ENCODE measurements around the gene TRIM27. TPM values are rescaled to one million over a fixed set of nuclear protein-coding genes. Genes with fewer than 3 reads are reported as not detected.

Gene TRIM27
- total RNA-seq, 1 donor from 2014 or later, result 75.7 TPM

DNA sequence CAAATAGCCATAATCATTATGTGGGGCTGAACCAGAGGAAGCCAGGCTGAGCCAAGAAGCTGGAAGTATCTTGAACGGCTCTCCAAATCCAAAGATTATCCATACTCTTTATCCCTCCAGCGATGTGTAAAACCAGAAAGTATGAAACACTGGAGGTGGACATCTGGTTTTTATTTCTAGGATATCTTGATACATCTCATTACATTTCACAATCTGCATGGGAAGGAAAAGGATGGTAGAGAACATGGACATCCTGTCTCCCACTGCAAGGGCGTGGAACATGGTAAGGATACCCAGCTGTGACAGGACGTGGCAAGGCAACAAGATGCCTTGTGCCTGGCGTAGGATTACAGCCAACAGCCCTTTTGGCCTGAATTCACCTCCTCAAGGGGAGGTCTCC lies 20.1 kb downstream of the TRIM27 start:
- Mint-ChIP-seq H3K27ac (no peak overlapping the region), H3K4me3 (no peak overlapping the region), H3K4me1 (peaks cover 1% of the 10 kb centered on the region), H3K9me3 (no peaks in the 10 kb centered on the region), H3K27me3 (ENCODE audit: low read depth) (no peaks in the 10 kb centered on the region), H3K36me3 (peaks cover 43% of the 10 kb centered on the region)
- TF ChIP-seq, protein P1, sequence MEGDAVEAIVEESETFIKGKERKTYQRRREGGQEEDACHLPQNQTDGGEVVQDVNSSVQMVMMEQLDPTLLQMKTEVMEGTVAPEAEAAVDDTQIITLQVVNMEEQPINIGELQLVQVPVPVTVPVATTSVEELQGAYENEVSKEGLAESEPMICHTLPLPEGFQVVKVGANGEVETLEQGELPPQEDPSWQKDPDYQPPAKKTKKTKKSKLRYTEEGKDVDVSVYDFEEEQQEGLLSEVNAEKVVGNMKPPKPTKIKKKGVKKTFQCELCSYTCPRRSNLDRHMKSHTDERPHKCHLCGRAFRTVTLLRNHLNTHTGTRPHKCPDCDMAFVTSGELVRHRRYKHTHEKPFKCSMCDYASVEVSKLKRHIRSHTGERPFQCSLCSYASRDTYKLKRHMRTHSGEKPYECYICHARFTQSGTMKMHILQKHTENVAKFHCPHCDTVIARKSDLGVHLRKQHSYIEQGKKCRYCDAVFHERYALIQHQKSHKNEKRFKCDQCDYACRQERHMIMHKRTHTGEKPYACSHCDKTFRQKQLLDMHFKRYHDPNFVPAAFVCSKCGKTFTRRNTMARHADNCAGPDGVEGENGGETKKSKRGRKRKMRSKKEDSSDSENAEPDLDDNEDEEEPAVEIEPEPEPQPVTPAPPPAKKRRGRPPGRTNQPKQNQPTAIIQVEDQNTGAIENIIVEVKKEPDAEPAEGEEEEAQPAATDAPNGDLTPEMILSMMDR (IDR thresholded peaks at IDR 0.05; ENCODE audit: unreplicated experiment), result no peak
- DNase-seq (ENCODE audit: low spot score in 2 of 2, unreplicated experiment in 2 of 2), result no peak

DNA sequence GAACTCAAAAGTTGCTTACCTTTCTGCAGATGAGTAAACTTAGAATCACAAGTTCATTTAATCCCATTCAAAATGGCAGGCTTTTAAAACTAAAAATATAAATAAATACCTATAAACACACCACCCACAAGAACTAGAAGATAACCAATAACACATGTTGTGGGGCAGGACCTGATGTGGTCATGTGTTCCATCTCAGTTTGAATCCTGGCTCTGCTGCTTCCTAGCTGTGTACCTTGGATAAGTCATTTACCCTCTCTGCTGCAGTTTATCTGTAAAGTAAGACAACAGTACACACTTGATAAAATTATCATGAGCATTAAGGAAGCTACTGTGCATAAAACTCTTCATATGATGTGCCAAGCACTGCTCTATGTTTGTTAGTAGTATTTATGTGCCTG lies 22.0 kb downstream of the TRIM27 start:
- Mint-ChIP-seq H3K36me3 (peaks cover 31% of the 10 kb centered on the region), H3K4me1 (peaks cover 6% of the 10 kb centered on the region), H3K9me3 (no peaks in the 10 kb centered on the region), H3K27me3 (ENCODE audit: low read depth) (no peaks in the 10 kb centered on the region), H3K4me3 (no peak overlapping the region), H3K27ac (no peak overlapping the region)
- TF ChIP-seq, protein P1 (IDR thresholded peaks at IDR 0.05; ENCODE audit: unreplicated experiment), result no peak
- DNase-seq (ENCODE audit: low spot score in 2 of 2, unreplicated experiment in 2 of 2), result no peak

DNA sequence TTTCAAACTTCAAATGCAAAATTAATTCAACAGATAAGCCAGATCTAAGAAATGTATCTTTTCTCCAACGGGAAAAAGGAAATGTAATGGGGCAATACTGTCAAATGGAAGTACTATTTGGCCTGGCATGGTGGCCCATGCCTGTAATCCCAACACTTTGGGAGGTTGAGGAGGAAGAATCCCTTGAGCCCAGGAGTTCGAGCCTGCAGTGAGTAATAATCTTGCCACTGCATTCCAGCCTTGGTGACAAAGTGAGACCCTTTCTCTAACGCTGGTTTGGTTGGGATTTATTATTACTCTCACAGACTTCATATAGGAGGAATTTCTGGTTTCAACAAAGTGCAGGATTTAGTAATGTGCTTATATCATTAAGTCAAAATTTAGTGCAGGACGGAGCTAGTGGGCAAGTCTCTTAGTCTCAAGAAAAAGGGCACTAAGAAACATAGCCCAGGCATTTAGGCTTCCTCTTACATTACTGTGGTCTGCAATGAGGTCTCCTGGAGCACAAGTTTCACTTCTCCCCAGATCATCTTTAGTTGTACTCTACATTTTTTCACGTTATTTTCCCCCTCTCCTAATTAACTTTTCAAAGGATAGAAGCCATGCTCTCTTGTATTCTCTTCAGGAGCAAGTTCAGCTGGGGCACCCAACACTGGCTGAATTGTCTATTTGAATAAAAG lies 23.1 kb downstream of the TRIM27 start:
- Mint-ChIP-seq H3K27me3 (ENCODE audit: low read depth) (peaks cover 3% of the 10 kb centered on the region), H3K36me3 (peaks cover 24% of the 10 kb centered on the region), H3K9me3 (no peaks in the 10 kb centered on the region), H3K27ac (peak overlapping the region; percentile 3), H3K4me3 (no peak overlapping the region), H3K4me1 (peaks cover 6% of the 10 kb centered on the region)
- TF ChIP-seq, protein P1 (IDR thresholded peaks at IDR 0.05; ENCODE audit: unreplicated experiment), result no peak
- no peak for DNase-seq (ENCODE audit: low spot score in 2 of 2, unreplicated experiment in 2 of 2)

DNA sequence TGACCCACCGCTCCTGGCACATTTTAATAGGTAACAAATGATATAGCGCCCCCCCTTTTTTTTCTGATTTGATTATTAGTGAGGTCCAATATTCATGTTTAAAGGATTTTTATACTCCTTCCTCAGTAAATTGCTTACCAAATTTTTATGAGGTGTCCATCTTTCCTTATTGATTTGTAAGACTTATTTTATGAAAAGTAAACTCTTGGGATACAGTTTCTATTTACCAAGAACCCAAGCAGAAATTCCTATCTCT lies 25.1 kb downstream of the TRIM27 start:
- peak overlapping the region; percentile 34 for H3K27ac Mint-ChIP-seq
- peaks cover 9% of the 10 kb centered on the region for H3K4me1 Mint-ChIP-seq
- H3K9me3 Mint-ChIP-seq, result no peaks in the 10 kb centered on the region
- TF ChIP-seq, protein P1 (IDR thresholded peaks at IDR 0.05; ENCODE audit: unreplicated experiment), result no peak
- peaks cover 3% of the 10 kb centered on the region for H3K27me3 Mint-ChIP-seq (ENCODE audit: low read depth)
- peak overlapping the region; percentile 68 for H3K4me3 Mint-ChIP-seq
- DNase-seq (ENCODE audit: low spot score in 2 of 2, unreplicated experiment in 2 of 2), result no peak
- peaks cover 14% of the 10 kb centered on the region for H3K36me3 Mint-ChIP-seq

DNA sequence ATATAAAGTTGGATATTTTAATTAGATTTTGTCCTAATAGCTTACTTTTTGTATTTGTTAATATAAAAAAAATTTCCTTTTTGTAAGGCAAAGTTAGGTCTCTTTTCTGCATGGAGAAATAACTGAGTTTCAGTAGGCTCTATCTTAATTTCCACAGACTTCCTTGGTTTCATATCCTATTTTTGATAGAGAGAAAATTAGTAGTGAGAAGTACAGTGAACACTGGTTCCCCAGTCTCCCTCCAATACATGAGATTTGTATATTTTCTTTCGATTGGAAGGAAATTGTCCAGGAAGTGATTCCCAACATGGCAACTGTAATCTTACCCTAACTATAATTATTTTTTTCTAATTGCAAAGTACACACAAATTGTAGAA lies 26.4 kb downstream of the TRIM27 start:
- H3K4me1 Mint-ChIP-seq, result peaks cover 9% of the 10 kb centered on the region
- H3K27ac Mint-ChIP-seq, result peak overlapping the region; percentile 100
- H3K4me3 Mint-ChIP-seq, result peak overlapping the region; percentile 99
- peaks cover 3% of the 10 kb centered on the region for H3K27me3 Mint-ChIP-seq (ENCODE audit: low read depth)
- DNase-seq (ENCODE audit: low spot score in 2 of 2, unreplicated experiment in 2 of 2), result no peak
- H3K36me3 Mint-ChIP-seq, result peaks cover 4% of the 10 kb centered on the region
- no peaks in the 10 kb centered on the region for H3K9me3 Mint-ChIP-seq
- TF ChIP-seq, protein P1 (IDR thresholded peaks at IDR 0.05; ENCODE audit: unreplicated experiment), result no peak

All from mesothelial cell of epicardium (in vitro differentiated cells).